Psoas muscle (tissue), 8 donors: ENCODE results near the gene HYAL1. TPM values are rescaled to one million over a fixed set of nuclear protein-coding genes. Genes with fewer than 3 reads are reported as not detected.
"Not testable (repeated sequence)": the region's sequence is repeated elsewhere in the genome, so short reads cannot be mapped to it uniquely, and the experiment has no call there.

Experiments used
- ATAC-seq, 4 donors: fragments of 200-7000 bp; cut with Tn5 transposase; one replicate each; pipeline ENCODE4 v1.9.1; 2020; ENCODE audit warnings: moderate library complexity in 3 of 4, mild to moderate bottlenecking in 2 of 4
- DNase-seq, 2 donors: peaks; one replicate each; pipeline ENCODE4 v3.0.0-alpha.2; 2020
- H3K27ac ChIP-seq: fragments of 200-600 bp; one replicate; pipeline ENCODE4 v1.8.0; 2022
- H3K27me3 ChIP-seq, 3 donors: fragments of 200-600 bp in 1 of 3; one replicate each; pipeline versions ENCODE4 v1.6.1 to v1.8.0; 2013 to 2022; ENCODE audit warnings: low read length in 2 of 3, mild to moderate bottlenecking in 2 of 3, moderate library complexity in 1 of 3; ENCODE audit not compliant: insufficient read depth in 3 of 3
- H3K36me3 ChIP-seq, 2 donors: fragments of 200-600 bp in 1 of 2; one replicate each; pipeline versions ENCODE4 v1.6.1 to v1.8.0; 2013 to 2022; ENCODE audit warnings: low read depth in 1 of 2, mild to moderate bottlenecking in 1 of 2, moderate library complexity in 1 of 2; ENCODE audit not compliant: insufficient read depth in 1 of 2
- H3K4me1 ChIP-seq: fragments of 200-600 bp; one replicate; pipeline ENCODE4 v1.8.0; 2022
- H3K4me3 ChIP-seq: fragments of 200-600 bp; one replicate; pipeline ENCODE4 v1.8.0; 2022; ENCODE audit warnings: mild to moderate bottlenecking
- H3K9me3 ChIP-seq: fragments of 200-600 bp; one replicate; pipeline ENCODE4 v1.8.0; 2022
- WGBS, 3 donors: extraction: QIAGEN DNeasy Blood & Tissue Kit; methylation state at CpG; one replicate each; pipeline versions ENCODE4 v1.1.6 to v1.1.7; 2013; 5-methylcytosine and 5-hydroxymethylcytosine counted together
- intact Hi-C, 2 donors: fragments of 100-400 bp; cut with DNase I; formaldehyde crosslinking; loops; one replicate each; pipeline versions ENCODE4 v1.11.0 to v1.14.2; 2022
- polyA plus RNA-seq, 3 donors: library from polyadenylated mRNA; stranded (reverse); fragments of 200-250 nt; gene quantifications; one replicate each; pipeline ENCODE4 v1.2.3, GENCODE V29; 2013
- total RNA-seq, 4 donors: library from RNA; stranded (reverse); fragmentation: NEBNext Ultra II Directional in 2 of 4; extraction: Animal tissue kit (Norgen Biotek cat#: 25700) in 2 of 4; gene quantifications; one replicate each; pipeline versions ENCODE4 v1.2.1 to v1.2.4, GENCODE V29; 2021 to 2023
- TF ChIP-seq, protein P1 (sequence below): fragments of 200-600 bp; IDR thresholded peaks from one replicate; pipeline ENCODE4 v1.8.0; 2022; ENCODE audit warnings: antibody characterized with exemption
- donor health status: healthy with polysubstance abuse.
- donor health status: DM: no; HTN: no; CAD: no; lungs with moderate emphysema.
- donor health status: Bipolar disorder and iron deficiency.
- donor health status: healthy.
- donor health status: DM: yes; HTN: yes; CAD: no.
- donor health status: DM: no; HTN: no; CAD: no.
- donor health status: DM: no; HTN: no; CAD: no.
- donor health status: DM: yes; HTN: yes; CAD: no.

HYAL1 gene
- total and polyA plus RNA-seq, 7 donors, result 8.5 to 20.8 (median 13.8) TPM

DNA sequence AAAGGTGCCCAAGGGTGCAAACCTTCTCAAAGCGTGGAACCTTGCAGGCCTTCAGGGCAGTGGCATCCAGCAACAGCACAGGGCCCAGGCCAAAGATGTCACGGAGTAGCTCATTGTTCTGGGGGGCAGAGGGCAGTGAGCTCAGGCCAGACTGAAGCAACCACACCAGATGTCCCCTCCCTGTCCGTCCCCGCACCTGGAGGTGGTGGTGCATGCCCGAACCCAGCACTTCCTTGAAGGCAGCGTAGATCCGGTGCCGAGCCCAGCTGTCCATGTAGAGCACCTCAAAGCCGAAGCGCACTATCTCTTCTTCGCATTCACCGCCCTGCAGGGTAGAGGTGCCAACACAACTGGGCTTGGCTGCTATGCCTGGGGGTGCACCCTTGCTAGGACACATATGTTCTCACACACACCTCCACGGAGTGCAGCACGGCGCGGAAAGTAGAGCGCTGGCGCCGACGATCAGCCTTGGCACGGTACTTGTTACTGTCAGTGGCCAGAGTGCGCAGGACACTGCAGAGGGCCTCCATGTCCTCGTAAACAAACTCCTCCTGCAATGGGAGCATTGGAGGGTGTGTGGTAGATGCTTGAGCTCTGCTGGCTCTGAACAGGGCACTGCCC lies 14.9 kb downstream of the HYAL1 start:
- intact Hi-C loops, result no loop called here
- H3K4me3 ChIP-seq, result no peak overlapping the region
- peak in 1 of 2 donors; percentile 38 for DNase-seq
- 84 to 92% (median 85%) methylated on average over 23 of the region's 23 CpGs for WGBS, 3 donors
- TF ChIP-seq, protein P1, sequence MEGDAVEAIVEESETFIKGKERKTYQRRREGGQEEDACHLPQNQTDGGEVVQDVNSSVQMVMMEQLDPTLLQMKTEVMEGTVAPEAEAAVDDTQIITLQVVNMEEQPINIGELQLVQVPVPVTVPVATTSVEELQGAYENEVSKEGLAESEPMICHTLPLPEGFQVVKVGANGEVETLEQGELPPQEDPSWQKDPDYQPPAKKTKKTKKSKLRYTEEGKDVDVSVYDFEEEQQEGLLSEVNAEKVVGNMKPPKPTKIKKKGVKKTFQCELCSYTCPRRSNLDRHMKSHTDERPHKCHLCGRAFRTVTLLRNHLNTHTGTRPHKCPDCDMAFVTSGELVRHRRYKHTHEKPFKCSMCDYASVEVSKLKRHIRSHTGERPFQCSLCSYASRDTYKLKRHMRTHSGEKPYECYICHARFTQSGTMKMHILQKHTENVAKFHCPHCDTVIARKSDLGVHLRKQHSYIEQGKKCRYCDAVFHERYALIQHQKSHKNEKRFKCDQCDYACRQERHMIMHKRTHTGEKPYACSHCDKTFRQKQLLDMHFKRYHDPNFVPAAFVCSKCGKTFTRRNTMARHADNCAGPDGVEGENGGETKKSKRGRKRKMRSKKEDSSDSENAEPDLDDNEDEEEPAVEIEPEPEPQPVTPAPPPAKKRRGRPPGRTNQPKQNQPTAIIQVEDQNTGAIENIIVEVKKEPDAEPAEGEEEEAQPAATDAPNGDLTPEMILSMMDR, result no peak
- H3K27me3 ChIP-seq, result no peaks in the 10 kb centered on the region
- ATAC-seq, result no peak
- peaks cover 19% of the 10 kb centered on the region for H3K4me1 ChIP-seq
- no peaks in the 10 kb centered on the region for H3K9me3 ChIP-seq
- no peak overlapping the region for H3K27ac ChIP-seq
- H3K36me3 ChIP-seq, result peaks cover 14 to 46% of the 10 kb centered on the region in 2 donors

DNA sequence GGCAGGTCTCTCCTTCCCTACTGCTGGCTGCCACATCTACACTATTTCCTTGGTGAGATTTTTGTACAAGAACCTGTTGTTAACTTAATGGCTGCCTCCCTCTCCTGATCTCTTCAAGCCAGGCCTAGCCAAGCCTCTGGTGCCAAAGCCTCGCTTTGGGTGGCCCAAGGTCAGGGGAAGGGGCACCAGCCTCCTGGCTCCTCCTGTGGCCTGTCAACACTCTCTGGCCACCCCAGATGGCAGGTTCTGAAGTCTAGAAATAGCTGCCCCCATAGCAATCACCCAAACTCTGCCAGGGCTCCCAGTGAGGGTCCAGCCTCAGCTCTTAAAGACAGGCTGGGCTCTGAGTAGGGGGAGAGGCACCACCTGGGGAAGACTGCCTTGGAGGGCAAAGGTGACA lies 16.1 kb downstream of the HYAL1 start:
- H3K4me1 ChIP-seq, result peaks cover 10% of the 10 kb centered on the region
- 20 to 42% (median 38%) methylated on average over 1 of the region's 1 CpG for WGBS, 3 donors
- no peaks in the 10 kb centered on the region for H3K9me3 ChIP-seq
- ATAC-seq (no peak), DNase-seq (no peak)
- H3K4me3 ChIP-seq, result no peak overlapping the region
- no peaks in the 10 kb centered on the region for H3K27me3 ChIP-seq
- TF ChIP-seq, protein P1, result no peak
- intact Hi-C loops, result no loop called here
- no peak overlapping the region for H3K27ac ChIP-seq
- H3K36me3 ChIP-seq, result peaks cover 14 to 46% of the 10 kb centered on the region in 2 donors

DNA sequence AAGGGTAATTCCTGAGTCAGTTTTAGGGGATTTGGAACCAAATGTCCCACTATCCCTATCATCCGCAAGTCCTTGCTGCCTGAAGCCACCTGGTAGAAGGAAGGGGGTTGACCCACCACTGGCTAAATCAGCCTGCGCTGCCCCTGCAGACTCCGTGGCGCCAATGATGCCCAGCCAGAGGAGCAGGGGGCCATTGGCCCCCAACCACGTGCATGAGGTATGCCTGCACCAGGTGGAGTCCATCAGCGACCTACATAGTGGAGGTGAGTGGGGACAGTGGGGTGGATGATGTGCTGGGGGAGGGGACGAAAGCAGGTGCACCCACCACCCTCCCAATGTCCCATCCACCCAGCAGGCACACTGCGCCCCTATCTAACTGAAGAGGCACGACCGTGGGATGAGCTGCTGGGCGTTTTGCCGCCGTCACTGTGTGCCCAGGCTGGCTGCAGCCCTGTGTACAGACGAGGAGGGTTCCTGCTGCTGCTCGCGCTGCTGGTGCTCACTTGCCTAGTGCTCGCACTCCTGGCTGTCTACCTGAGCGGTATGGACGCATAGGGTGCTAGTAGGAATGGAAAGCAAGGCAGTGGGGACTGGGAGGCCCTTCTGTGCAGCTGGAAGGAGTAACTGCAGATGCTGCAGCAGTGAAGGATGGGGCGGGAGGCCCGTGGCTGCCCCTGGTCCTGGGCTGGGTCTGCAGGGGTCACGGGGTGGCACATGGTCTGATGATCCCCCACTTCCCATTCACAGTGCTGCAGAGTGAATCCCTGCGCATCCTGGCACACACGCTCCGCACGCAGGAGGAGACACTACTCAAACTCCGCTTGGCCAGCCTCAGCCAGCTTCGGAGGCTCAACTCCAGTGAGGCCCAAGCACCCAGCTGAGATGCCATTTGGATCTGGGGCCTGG lies 16.8 kb downstream of the HYAL1 start:
- 76 to 87% (median 76%) methylated on average over 27 to 28 of the region's 28 CpGs for WGBS, 3 donors
- peak in 1 of 4 donors; percentile 10 for ATAC-seq
- TF ChIP-seq, protein P1, result no peak

DNA sequence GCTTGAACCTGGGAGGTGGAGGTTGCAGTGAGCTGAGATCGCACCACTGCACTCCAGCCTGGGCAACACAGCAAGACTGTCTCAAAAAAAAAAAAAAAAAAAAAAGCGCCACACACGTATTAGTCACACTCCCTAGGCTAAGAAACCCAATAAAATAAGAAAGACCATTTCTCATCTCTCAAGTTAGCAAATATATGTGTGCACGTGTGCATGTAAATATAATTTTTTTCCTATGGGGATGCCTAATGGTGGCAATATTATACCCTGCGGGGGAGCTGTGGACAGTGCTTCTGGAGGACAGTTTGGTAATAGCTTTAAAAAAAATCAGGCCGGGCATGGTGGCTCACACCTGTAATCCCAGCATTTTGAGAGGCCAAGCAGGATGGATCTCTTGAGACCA lies 19.3 kb downstream of the HYAL1 start:
- H3K36me3 ChIP-seq, result peaks cover 10 to 30% of the 10 kb centered on the region in 2 donors
- DNase-seq, H3K27me3 ChIP-seq, H3K4me3 ChIP-seq, intact Hi-C loops, H3K9me3 ChIP-seq, ATAC-seq, H3K4me1 ChIP-seq, H3K27ac ChIP-seq: not testable (repeated sequence)
- WGBS, 3 donors, result 86 to 92% (median 89%) methylated on average over 6 of the region's 6 CpGs

More for the DNA sequence above, 16.8 kb downstream of the HYAL1 start:
- Histone ChIP-seq H3K4me1 (peaks cover 10% of the 10 kb centered on the region), H3K27ac (no peak overlapping the region), H3K9me3 (no peaks in the 10 kb centered on the region), H3K27me3 (no peaks in the 10 kb centered on the region), H3K36me3 (peaks cover 14 to 46% of the 10 kb centered on the region in 2 donors), H3K4me3 (no peak overlapping the region)
- DNase-seq, result no peak
- intact Hi-C loops, result no loop called here
